Calu3 (cell line): ENCODE data around the gene TCF12. TPM values are rescaled to one million over a fixed set of nuclear protein-coding genes. Genes with fewer than 3 reads are reported as not detected.

Experiments used
- BruUV-seq: library from RNA; stranded (reverse); fragments of 400-500 nt; replicated peaks from 2 replicates; lab custom pipeline; 2021; lab: Mats Ljungman, UMichigan
- CTCF ChIA-PET: fragments of 300-600 bp; sonication (Branson Sonifier 250); formaldehyde crosslinking; loops from one replicate; lab custom pipeline; 2022; ENCODE audit warnings: antibody characterized with exemption; lab: Charles Lee
- DNase-seq: peaks from one replicate; pipeline ENCODE4 v3.0.0; 2022
- H3K27ac Mint-ChIP-seq: one replicate; pipeline ENCODE4 v1.8.0; 2022; ENCODE audit warnings: mixed read lengths; ENCODE audit not compliant: unreplicated experiment
- H3K27me3 Mint-ChIP-seq: one replicate; pipeline ENCODE4 v1.8.0; 2022; ENCODE audit warnings: mixed read lengths; ENCODE audit not compliant: unreplicated experiment
- H3K36me3 Mint-ChIP-seq: one replicate; pipeline ENCODE4 v1.8.0; 2022; ENCODE audit warnings: mild to moderate bottlenecking, moderate library complexity, mixed read lengths; ENCODE audit not compliant: insufficient read depth, unreplicated experiment
- H3K4me1 Mint-ChIP-seq: one replicate; pipeline ENCODE4 v1.8.0; 2022; ENCODE audit warnings: mild to moderate bottlenecking, low read depth, mixed read lengths; ENCODE audit not compliant: unreplicated experiment
- H3K4me3 Mint-ChIP-seq: one replicate; pipeline ENCODE4 v1.8.0; 2022; ENCODE audit warnings: mild to moderate bottlenecking, low read depth, moderate library complexity, mixed read lengths; ENCODE audit not compliant: unreplicated experiment
- H3K9me3 Mint-ChIP-seq: one replicate; pipeline ENCODE4 v1.8.0; 2022; ENCODE audit warnings: low read depth, mixed read lengths; ENCODE audit not compliant: unreplicated experiment
- intact Hi-C: fragments of 100-400 bp; cut with micrococcal nuclease; formaldehyde crosslinking; loops from one replicate; pipeline ENCODE4 v1.10.0; 2022; ENCODE audit not compliant: unreplicated experiment
- total RNA-seq: library from RNA; stranded (reverse); gene quantifications from 2 replicates; pipeline ENCODE4 v1.2.3, GENCODE V29; 2022
- TF ChIP-seq, protein P1 (sequence below): fragments of 200-600 bp; IDR thresholded peaks from one replicate; pipeline ENCODE4 v1.8.0; 2022; ENCODE audit warnings: antibody characterized with exemption; ENCODE audit not compliant: unreplicated experiment

The TCF12 gene
- total RNA-seq, 1 experiment from 2014 or later: 127 TPM

- no peaks in the 10 kb centered on the region for H3K27me3 Mint-ChIP-seq
- H3K9me3 Mint-ChIP-seq: peaks cover 2% of the 10 kb centered on the region
- H3K4me3 Mint-ChIP-seq: no peak overlapping the region
- DNase-seq: no peak
- H3K36me3 Mint-ChIP-seq: no peaks in the 10 kb centered on the region
- BruUV-seq: no TSS peak
- H3K4me1 Mint-ChIP-seq: peaks cover 33% of the 10 kb centered on the region
- no peak overlapping the region for H3K27ac Mint-ChIP-seq
- TF ChIP-seq, protein P1, sequence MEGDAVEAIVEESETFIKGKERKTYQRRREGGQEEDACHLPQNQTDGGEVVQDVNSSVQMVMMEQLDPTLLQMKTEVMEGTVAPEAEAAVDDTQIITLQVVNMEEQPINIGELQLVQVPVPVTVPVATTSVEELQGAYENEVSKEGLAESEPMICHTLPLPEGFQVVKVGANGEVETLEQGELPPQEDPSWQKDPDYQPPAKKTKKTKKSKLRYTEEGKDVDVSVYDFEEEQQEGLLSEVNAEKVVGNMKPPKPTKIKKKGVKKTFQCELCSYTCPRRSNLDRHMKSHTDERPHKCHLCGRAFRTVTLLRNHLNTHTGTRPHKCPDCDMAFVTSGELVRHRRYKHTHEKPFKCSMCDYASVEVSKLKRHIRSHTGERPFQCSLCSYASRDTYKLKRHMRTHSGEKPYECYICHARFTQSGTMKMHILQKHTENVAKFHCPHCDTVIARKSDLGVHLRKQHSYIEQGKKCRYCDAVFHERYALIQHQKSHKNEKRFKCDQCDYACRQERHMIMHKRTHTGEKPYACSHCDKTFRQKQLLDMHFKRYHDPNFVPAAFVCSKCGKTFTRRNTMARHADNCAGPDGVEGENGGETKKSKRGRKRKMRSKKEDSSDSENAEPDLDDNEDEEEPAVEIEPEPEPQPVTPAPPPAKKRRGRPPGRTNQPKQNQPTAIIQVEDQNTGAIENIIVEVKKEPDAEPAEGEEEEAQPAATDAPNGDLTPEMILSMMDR: no peak
- intact Hi-C loops: no loop called here
- CTCF ChIA-PET: no interaction called here
These were observed 109.2 kb downstream of the TCF12 start for GRCh38 chr15:57027596-57027995.

DNA sequence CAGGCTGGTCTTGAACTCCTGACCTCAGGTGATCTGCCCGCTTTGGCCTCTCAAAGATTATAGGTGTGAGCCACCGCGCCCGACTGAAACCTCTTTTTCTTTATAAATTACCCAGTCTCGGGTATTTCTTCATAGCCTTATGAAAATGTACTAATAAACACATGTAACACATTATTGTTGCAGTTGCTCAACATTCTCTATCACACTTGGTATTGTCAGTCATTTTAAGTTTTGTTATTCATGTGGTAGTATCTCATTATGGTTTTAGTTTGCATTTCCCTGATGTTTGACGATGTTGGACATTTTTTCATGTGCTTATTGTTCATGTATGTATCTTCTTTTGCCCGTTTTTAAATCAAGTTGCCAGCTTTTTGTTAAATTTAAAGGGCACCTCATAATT lies 109.7 kb downstream of the TCF12 start:
- Mint-ChIP-seq H3K4me3 (no peak overlapping the region), H3K36me3 (no peaks in the 10 kb centered on the region), H3K4me1 (peaks cover 39% of the 10 kb centered on the region), H3K27ac (no peak overlapping the region), H3K27me3 (no peaks in the 10 kb centered on the region), H3K9me3 (peaks cover 2% of the 10 kb centered on the region)
- no TSS peak for BruUV-seq
- TF ChIP-seq, protein P1: no peak
- DNase-seq: no peak
- intact Hi-C loops: no loop called here
- CTCF ChIA-PET: no interaction called here

DNA sequence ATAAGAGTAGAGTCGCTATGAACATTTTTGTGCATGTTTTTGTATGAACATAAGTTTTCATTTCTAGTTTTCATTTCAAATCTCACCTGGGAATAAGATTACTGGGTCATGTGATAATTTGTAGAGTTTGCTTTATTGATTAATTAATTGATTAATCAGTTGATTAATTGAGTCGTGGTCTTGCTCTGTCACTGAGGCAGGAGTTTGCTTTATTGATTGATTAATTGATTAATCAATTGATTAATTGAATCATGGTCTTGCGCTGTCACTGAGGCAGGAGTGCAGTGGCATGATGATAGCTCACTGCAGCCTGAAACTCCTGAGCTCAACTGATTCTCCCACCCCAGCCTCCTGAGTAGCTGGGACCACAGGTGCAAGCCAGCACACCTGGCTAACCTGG lies 111.6 kb downstream of the TCF12 start:
- CTCF ChIA-PET: interaction anchor here (0.5 kb wide), 1 partner anchor 170 kb away, joined by 4 read pairs; no protein-coding TSS in a partner anchor
- BruUV-seq: no TSS peak
- H3K4me3 Mint-ChIP-seq: no peak overlapping the region
- peaks cover 2% of the 10 kb centered on the region for H3K9me3 Mint-ChIP-seq
- H3K4me1 Mint-ChIP-seq: peaks cover 30% of the 10 kb centered on the region
- TF ChIP-seq, protein P1: no peak
- no peaks in the 10 kb centered on the region for H3K27me3 Mint-ChIP-seq
- DNase-seq: no peak
- no peak overlapping the region for H3K27ac Mint-ChIP-seq
- H3K36me3 Mint-ChIP-seq: no peaks in the 10 kb centered on the region
- intact Hi-C loops: no loop called here

GRCh38 chr15:57031082-57031481 lies 112.6 kb downstream of the TCF12 start:
- CTCF ChIA-PET: interaction anchor here (0.7 kb wide), 1 partner anchor 129 kb away, joined by 3 read pairs; no protein-coding TSS in a partner anchor

More at GRCh38 chr15:57031082-57031481, 112.6 kb downstream of the TCF12 start:
- no peak overlapping the region for H3K4me3 Mint-ChIP-seq
- no peaks in the 10 kb centered on the region for H3K27me3 Mint-ChIP-seq
- no peak overlapping the region for H3K27ac Mint-ChIP-seq
- peaks cover 2% of the 10 kb centered on the region for H3K9me3 Mint-ChIP-seq
- DNase-seq: no peak
- peaks cover 19% of the 10 kb centered on the region for H3K4me1 Mint-ChIP-seq
- no TSS peak for BruUV-seq
- TF ChIP-seq, protein P1: no peak
- no peaks in the 10 kb centered on the region for H3K36me3 Mint-ChIP-seq
- intact Hi-C loops: no loop called here
